ENCODE data around the gene CHRNA9.
"Not testable (repeated sequence)": the region's sequence is repeated elsewhere in the genome, so short reads cannot be mapped to it uniquely, and the experiment has no call there.

The CHRNA9 gene

GRCh38 chr4:40392241-40392640 is 57.1 kb downstream of the CHRNA9 start:
- not testable (repeated sequence) for DNase-seq

- no peak for DNase-seq
These were observed 59.1 kb downstream of the CHRNA9 start for GRCh38 chr4:40394236-40394635.

DNA sequence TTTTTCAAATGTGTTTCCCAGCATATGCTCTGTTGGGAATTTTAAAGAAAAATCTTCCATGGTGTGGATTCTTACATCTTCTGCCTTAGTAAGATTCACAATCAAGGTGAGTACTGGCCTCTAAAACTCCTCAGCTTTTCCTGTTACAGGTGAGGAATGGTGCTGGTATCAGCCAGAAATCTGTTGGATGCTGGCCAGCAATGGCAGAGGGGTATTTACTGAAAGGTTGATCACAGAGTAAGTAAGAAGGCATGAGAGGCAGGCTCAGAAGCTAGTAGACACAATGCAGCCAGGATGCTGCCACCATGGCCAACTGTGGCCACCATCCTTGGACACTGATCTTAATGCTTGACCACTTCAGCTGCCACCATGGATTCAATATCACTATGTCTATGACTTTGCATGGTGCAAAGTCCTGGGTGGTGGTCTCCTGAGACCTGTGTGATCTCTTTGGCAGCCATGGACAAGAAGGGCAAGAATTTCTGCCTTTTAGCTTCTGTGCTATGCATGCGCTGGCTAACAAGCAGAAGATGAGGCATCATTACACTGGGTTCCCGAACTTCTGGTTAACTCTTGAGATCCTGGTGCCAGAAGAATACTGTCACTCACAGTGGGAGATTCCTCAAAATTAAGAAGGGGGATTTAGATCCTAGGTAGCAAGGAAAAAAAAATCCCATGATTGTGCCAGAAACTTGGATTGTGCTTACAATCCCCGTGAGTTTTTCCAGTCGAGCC is 60.2 kb downstream of the CHRNA9 start:
- no peak for DNase-seq

GRCh38 chr4:40395908-40396793 is 61.0 kb downstream of the CHRNA9 start:
- no peak for DNase-seq

DNA sequence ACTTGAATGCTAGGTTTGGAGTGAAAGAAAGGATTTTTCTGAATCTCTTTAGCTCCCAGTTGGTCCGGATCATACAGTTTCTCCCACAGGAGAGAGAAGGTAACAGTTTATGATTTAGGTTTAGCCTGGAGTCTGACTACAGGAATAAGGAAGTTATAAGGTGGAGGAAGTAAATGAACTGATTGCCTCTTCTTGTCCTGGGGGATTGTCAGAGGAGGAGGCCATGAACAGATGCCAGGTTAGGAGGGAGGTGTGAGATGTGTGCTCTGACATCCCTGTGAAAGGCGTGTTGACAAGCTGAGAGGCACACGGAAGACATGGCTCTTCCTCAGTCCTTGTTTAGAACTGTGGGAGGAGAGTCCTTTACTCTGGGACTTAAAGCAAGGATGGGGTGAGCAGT is 64.4 kb downstream of the CHRNA9 start:
- no peak for DNase-seq

- DNase-seq, result no peak
These were observed 66.0 kb downstream of the CHRNA9 start for GRCh38 chr4:40401096-40401495.

DNA sequence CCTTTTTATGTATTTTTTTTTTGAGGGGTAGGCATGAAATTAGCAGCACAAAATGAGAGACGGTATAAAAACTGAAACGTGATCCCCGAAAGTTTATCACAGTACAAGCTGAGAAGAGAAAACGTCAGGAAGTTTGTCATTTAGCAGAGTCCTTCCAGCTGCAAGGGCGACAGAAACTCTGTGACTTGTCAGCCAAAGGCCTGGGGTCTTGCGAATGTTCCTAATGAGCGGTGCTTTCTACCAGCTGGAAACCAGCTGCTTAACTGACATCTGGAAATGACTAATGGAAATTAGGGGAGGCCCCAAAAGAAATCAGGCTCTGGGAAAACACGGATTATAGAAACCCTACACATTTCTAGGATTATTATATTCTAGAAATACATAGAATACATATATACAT is 66.5 kb downstream of the CHRNA9 start:
- DNase-seq, result no peak

GRCh38 chr4:40402556-40402955 is 67.4 kb downstream of the CHRNA9 start:
- DNase-seq, result no peak

GRCh38 chr4:40403081-40403480 is 67.9 kb downstream of the CHRNA9 start:
- no peak for DNase-seq
